ENCODE results near the gene OXER1. TPM values are rescaled to one million over a fixed set of nuclear protein-coding genes. Genes with fewer than 3 reads are reported as not detected.

OXER1 gene
- total RNA-seq, 2 experiments from 2014 or later: 0.21 TPM; not detected in 1

DNA sequence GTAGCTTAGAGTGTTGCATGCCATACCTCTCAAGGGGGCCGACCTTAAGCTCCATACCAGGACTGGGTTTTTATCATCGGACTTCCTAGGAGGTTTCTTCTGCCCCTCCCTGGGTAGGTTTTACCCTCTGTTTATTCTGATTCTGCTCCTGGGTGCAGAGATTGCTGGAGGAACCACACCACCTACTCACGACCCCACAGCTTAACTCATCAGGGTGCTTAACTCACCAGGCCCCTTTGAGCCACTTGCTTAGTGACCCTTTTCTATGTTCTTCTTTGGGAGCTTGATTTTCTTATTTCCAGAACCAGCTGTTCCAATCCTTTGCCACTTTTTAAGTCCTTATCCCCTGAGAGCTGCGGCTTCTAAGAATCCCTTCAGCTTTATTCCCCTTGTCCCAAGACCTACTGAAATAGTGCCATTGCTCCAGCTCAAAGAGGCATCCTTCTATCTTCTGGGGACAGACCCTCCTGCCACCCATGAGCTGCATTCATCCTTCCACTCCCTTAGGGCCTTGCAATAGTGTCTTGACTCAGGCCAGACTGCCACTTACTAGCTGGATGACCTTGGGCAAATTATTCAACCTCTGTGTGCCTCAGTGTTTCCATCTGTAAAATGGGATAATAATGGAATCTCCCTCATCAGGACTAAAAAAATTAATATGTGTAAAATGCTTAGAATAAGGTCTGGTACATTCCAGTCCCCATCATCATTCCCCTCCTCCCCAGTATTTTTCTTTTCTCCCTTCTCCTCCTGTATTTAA, 5.8 kb downstream of the OXER1 start:
- ATAC-seq: no peak
- Mint-ChIP-seq H3K9me3 (ENCODE audit: low read depth) (no peaks in the 10 kb centered on the region), H3K27me3 (no peaks in the 10 kb centered on the region), H3K4me1 (no peaks in the 10 kb centered on the region), H3K27ac (no peak overlapping the region), H3K4me3 (no peak overlapping the region), H3K36me3 (no peaks in the 10 kb centered on the region)
- DNase-seq: no peak
- CTCF ChIA-PET: interaction anchor here (0.6 to 1.4 kb wide), 2 partner anchors 19 to 21 kb away, joined by 3 to 5 read pairs; no protein-coding TSS in a partner anchor

- ATAC-seq (no peak), DNase-seq (peak; percentile 22)
- Mint-ChIP-seq H3K27ac (no peak overlapping the region), H3K27me3 (no peaks in the 10 kb centered on the region), H3K4me1 (no peaks in the 10 kb centered on the region), H3K4me3 (no peak overlapping the region), H3K36me3 (no peaks in the 10 kb centered on the region), H3K9me3 (ENCODE audit: low read depth) (no peaks in the 10 kb centered on the region)
- CTCF ChIA-PET: no interaction called here
Measured at GRCh38 chr2:42756966-42757513, 6.9 kb downstream of the OXER1 start.

DNA sequence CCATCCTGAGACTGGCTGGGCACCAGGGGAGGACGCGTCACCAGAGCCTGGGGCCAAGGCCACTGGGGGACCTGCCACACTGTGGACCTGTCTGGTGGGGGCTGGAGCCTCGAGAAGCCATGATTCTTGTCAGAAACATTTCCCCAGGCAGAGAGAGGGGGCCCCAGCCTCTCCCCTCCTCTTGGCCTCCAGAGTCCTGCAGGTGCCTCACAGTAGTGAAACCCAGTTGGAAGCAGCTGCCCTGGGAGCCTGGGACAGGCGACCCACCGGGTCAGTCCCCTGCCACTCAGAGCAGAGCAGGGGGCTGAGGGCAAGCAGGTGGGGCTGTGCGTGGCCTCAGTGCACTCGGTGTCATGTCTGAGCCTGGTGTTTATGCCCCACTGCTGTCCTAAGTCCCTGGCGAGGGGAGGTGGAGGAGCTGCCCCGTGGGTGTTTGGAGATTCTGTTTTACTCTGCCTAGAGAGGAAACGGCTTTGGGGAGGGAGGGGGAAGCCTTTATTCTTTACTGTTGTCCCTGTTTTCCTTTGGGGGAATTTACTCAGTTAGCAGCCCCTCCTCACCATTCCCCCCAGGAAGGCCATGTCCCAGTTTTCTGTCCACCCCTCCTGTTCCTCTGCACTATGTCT, 7.7 kb downstream of the OXER1 start:
- no peak overlapping the region for H3K4me3 Mint-ChIP-seq

GRCh38 chr2:42755191-42755880, 8.6 kb downstream of the OXER1 start:
- no peak overlapping the region for H3K4me3 Mint-ChIP-seq
- H3K4me1 Mint-ChIP-seq: no peaks in the 10 kb centered on the region
- H3K9me3 Mint-ChIP-seq (ENCODE audit: low read depth): no peaks in the 10 kb centered on the region
- no peaks in the 10 kb centered on the region for H3K36me3 Mint-ChIP-seq
- CTCF ChIA-PET: no interaction called here
- DNase-seq: no peak
- ATAC-seq: no peak
- H3K27me3 Mint-ChIP-seq: no peaks in the 10 kb centered on the region
- no peak overlapping the region for H3K27ac Mint-ChIP-seq

More for the DNA sequence above, 7.7 kb downstream of the OXER1 start:
- no peaks in the 10 kb centered on the region for H3K27me3 Mint-ChIP-seq
- ATAC-seq (no peak), DNase-seq (no peak)
- H3K9me3 Mint-ChIP-seq (ENCODE audit: low read depth): no peaks in the 10 kb centered on the region
- CTCF ChIA-PET: no interaction called here
- H3K36me3 Mint-ChIP-seq: no peaks in the 10 kb centered on the region
- no peaks in the 10 kb centered on the region for H3K4me1 Mint-ChIP-seq
- H3K27ac Mint-ChIP-seq: no peak overlapping the region

- CTCF ChIA-PET: no interaction called here
- no peaks in the 10 kb centered on the region for H3K9me3 Mint-ChIP-seq (ENCODE audit: low read depth)
- no peak overlapping the region for H3K27ac Mint-ChIP-seq
- no peak overlapping the region for H3K4me3 Mint-ChIP-seq
- no peaks in the 10 kb centered on the region for H3K4me1 Mint-ChIP-seq
- H3K36me3 Mint-ChIP-seq: no peaks in the 10 kb centered on the region
- ATAC-seq (no peak), DNase-seq (no peak)
- no peaks in the 10 kb centered on the region for H3K27me3 Mint-ChIP-seq
Measured at GRCh38 chr2:42754776-42755140, 9.2 kb downstream of the OXER1 start.

DNA sequence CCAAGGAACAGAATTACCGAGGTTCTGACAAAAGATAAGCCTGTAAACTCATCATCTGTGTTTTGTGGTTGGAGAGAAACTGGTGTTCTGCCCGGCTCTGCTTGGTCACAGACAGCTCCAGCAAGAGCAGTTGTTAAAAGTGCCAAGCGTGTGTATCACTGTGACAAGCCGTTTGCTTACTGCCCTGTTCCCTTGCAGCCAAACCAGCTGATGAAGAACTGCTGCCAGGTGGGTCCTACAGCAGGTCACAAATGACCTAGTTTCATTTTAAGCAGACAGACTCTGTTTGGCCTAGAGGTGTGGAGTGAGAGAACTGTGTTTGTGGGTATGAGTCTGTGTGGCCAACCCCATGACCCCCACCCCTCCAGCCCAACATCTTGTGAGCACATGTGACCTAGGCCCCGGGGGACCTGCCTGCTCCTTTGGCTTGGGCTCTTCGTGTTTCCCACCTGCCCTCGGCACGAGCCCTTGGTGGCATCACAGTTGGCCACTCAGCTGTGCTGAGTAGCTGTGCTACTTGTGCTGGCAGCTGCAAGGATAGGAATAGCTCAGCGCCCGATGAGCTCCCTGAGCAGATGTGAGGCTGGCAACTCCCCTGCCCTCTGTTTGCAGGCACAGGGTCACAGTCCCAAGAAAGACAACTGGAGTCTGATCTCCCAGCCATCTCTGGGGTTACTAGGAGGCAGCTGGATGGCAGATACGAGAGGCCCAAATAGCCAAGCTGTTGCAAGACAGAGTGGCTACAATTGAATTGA, 9.7 kb downstream of the OXER1 start:
- H3K4me1 Mint-ChIP-seq: no peaks in the 10 kb centered on the region
- H3K27ac Mint-ChIP-seq: no peak overlapping the region
- DNase-seq (no peak), ATAC-seq (no peak)
- CTCF ChIA-PET: no interaction called here
- no peak overlapping the region for H3K4me3 Mint-ChIP-seq
- H3K36me3 Mint-ChIP-seq: no peaks in the 10 kb centered on the region
- no peaks in the 10 kb centered on the region for H3K9me3 Mint-ChIP-seq (ENCODE audit: low read depth)
- no peaks in the 10 kb centered on the region for H3K27me3 Mint-ChIP-seq

GRCh38 chr2:42752816-42753813, 10.8 kb downstream of the OXER1 start:
- H3K9me3 Mint-ChIP-seq (ENCODE audit: low read depth): no peaks in the 10 kb centered on the region
- H3K36me3 Mint-ChIP-seq: no peaks in the 10 kb centered on the region
- no peak overlapping the region for H3K4me3 Mint-ChIP-seq
- no peaks in the 10 kb centered on the region for H3K27me3 Mint-ChIP-seq
- no peak overlapping the region for H3K27ac Mint-ChIP-seq
- DNase-seq: no peak
- CTCF ChIA-PET: no interaction called here
- H3K4me1 Mint-ChIP-seq: no peaks in the 10 kb centered on the region
- ATAC-seq: no peak

DNA sequence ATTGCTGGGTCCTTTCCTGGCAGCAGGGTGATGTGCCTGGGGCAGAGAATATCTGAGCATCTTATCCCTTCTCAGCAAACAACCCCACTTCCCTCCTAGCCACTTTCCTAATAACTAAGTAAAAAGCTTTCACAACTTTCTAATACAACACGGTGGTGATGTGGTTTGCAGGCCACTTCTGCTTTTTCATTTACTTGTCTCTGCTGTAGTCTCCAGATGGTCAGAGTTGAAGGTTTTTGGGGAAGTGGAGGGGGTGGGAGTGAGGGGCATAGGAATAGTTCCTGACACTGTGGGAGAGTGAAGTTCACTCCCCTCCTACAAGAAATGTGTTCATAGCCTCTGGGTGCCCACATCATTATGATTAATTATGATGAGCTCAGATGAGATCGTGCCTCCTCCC, 11.6 kb downstream of the OXER1 start:
- no peaks in the 10 kb centered on the region for H3K9me3 Mint-ChIP-seq (ENCODE audit: low read depth)
- DNase-seq (no peak), ATAC-seq (no peak)
- H3K36me3 Mint-ChIP-seq: no peaks in the 10 kb centered on the region
- H3K27ac Mint-ChIP-seq: no peak overlapping the region
- CTCF ChIA-PET: no interaction called here
- H3K4me1 Mint-ChIP-seq: no peaks in the 10 kb centered on the region
- no peak overlapping the region for H3K4me3 Mint-ChIP-seq
- H3K27me3 Mint-ChIP-seq: no peaks in the 10 kb centered on the region

DNA sequence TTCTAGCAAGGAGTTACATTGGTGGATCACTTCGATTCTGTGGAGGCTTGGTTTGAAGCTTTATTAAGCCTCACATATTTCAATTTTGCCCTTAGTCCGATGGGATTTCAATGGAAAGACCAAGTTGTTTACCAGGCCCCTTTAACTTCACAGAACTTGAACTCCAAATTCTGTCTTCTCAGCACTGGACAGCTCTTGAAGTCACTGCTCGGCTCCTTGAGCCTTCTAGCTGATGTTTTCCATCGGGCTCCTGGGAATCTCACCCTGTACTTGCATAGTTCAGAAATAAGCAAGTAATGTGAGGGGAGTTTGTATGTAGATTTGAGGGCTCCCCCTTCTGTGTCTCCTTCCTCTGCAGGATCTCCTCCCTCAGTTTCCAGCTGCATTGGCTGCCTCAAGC, 15.1 kb downstream of the OXER1 start:
- H3K9me3 Mint-ChIP-seq (ENCODE audit: low read depth): no peaks in the 10 kb centered on the region
- no peaks in the 10 kb centered on the region for H3K36me3 Mint-ChIP-seq
- H3K4me3 Mint-ChIP-seq: no peak overlapping the region
- no peak overlapping the region for H3K27ac Mint-ChIP-seq
- no peaks in the 10 kb centered on the region for H3K4me1 Mint-ChIP-seq
- H3K27me3 Mint-ChIP-seq: no peaks in the 10 kb centered on the region
- DNase-seq (no peak), ATAC-seq (no peak)
- CTCF ChIA-PET: interaction anchor here (0.8 kb wide), 1 partner anchor 55 kb away, joined by 3 read pairs; no protein-coding TSS in a partner anchor

- H3K4me3 Mint-ChIP-seq: no peak overlapping the region
- CTCF ChIA-PET: no interaction called here
- DNase-seq: no peak
Measured at GRCh38 chr2:42747422-42747821, 16.5 kb downstream of the OXER1 start.

DNA sequence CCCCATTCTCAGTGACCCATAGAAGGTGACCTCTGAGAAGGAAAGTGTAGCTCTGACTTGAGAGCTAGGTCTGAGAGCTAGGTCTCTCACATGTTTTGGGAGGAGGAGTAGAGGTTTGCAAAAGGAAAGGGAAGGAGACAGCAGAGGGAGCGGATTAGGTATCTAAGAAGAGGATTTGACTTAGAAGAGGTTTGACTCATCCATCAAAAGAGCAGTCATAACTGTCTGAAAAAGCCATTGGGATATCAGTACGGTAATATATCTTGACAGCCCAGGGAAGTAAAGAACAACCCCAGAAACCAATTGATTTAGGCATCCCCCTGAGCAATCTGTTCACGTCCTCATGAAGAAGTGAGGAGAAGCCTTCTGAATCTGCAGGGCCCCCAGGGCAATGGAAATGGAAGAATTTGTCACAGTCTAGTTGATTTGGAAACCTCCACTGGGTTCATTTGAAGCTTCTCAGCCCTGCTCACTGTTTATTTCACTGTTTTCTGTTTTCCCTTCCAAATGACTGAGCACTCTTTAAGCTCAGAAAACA, 19.3 kb downstream of the OXER1 start:
- Mint-ChIP-seq H3K27me3 (no peaks in the 10 kb centered on the region), H3K27ac (no peak overlapping the region), H3K4me1 (peaks cover 2% of the 10 kb centered on the region), H3K36me3 (peaks cover 17% of the 10 kb centered on the region), H3K4me3 (no peak overlapping the region), H3K9me3 (ENCODE audit: low read depth) (peaks cover 4% of the 10 kb centered on the region)
- CTCF ChIA-PET: no interaction called here
- ATAC-seq (no peak), DNase-seq (no peak)

More at GRCh38 chr2:42747422-42747821, 16.5 kb downstream of the OXER1 start:
- ATAC-seq: no peak
- Mint-ChIP-seq H3K27ac (no peak overlapping the region), H3K27me3 (no peaks in the 10 kb centered on the region), H3K9me3 (ENCODE audit: low read depth) (peaks cover 4% of the 10 kb centered on the region), H3K36me3 (peaks cover 11% of the 10 kb centered on the region), H3K4me1 (no peaks in the 10 kb centered on the region)

DNA sequence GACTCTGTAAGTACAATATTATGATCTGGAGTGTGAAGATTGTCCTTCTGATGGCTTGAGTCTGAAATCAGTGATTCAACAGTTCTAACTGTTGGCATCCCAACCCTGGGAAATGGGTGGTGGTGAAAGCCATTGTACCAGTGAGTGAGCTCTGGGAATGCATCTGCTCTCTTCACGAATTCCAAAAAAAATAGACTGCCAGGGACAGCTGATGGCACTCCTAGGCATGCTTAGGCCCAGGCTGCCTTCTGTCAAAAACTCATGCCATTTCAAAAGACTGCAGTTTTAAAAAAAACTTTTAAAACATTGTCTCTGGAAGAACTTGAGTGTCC, 20.3 kb downstream of the OXER1 start:
- Mint-ChIP-seq H3K4me1 (peaks cover 2% of the 10 kb centered on the region), H3K27me3 (no peaks in the 10 kb centered on the region), H3K4me3 (no peak overlapping the region), H3K9me3 (ENCODE audit: low read depth) (peaks cover 4% of the 10 kb centered on the region), H3K36me3 (peaks cover 22% of the 10 kb centered on the region), H3K27ac (no peak overlapping the region)
- DNase-seq: no peak
- CTCF ChIA-PET: no interaction called here
- ATAC-seq: no peak

All from activated CD8-positive, alpha-beta memory T cell treated with anti-CD3 and anti-CD28 coated beads, Interleukin-2, amount 10 ng/mL, durations not matched to agents 7 days and 5 days (primary cell).